GM23248 (cell line): ENCODE results near the gene TOR2A. TPM values are rescaled to one million over a fixed set of nuclear protein-coding genes. Genes with fewer than 3 reads are reported as not detected.
A peak's percentile ranks its signal among the peaks of the same experiment; 100 is the strongest.
"Not testable (repeated sequence)": the region's sequence is repeated elsewhere in the genome, so short reads cannot be mapped to it uniquely, and the experiment has no call there.

Source experiments
- DNase-seq: peaks from one replicate; pipeline ENCODE4 v3.0.0-alpha.2; 2015
- H2AFZ ChIP-seq: fragments of 200-600 bp; sonication (generic); 2 replicates; pipeline ENCODE4 v1.6.1; 2016; ENCODE audit warnings: antibody characterized with exemption
- H3F3A ChIP-seq: fragments of 200-600 bp; sonication (generic); 2 replicates; pipeline ENCODE4 v1.6.1; 2016; ENCODE audit warnings: mild to moderate bottlenecking, antibody characterized with exemption, mixed run types; ENCODE audit not compliant: insufficient read depth
- H3K27ac ChIP-seq: fragments of 200-600 bp; sonication (generic); 2 replicates; pipeline ENCODE4 v1.5.1; 2016; ENCODE audit warnings: mild to moderate bottlenecking
- H3K27me3 ChIP-seq: fragments of 200-600 bp; sonication (generic); replicated peaks from 2 replicates; pipeline ENCODE4 v1.6.1; 2016; ENCODE audit warnings: mild to moderate bottlenecking; ENCODE audit not compliant: insufficient read depth
- H3K36me3 ChIP-seq: fragments of 200-600 bp; sonication (generic); 2 replicates; pipeline ENCODE4 v1.6.1; 2016; ENCODE audit warnings: low read depth, mild to moderate bottlenecking
- H3K4me1 ChIP-seq: fragments of 200-600 bp; sonication (generic); 2 replicates; pipeline ENCODE4 v1.6.1; 2016; ENCODE audit warnings: mild to moderate bottlenecking; ENCODE audit not compliant: insufficient read depth
- H3K4me2 ChIP-seq: fragments of 200-600 bp; sonication (generic); one replicate; pipeline ENCODE4 v1.6.1; 2016; ENCODE audit warnings: mild to moderate bottlenecking; ENCODE audit not compliant: unreplicated experiment
- H3K4me3 ChIP-seq: fragments of 200-600 bp; sonication (generic); 2 replicates; pipeline ENCODE4 v1.5.1; 2016; ENCODE audit warnings: mild to moderate bottlenecking
- H3K79me2 ChIP-seq: fragments of 200-600 bp; sonication (generic); 2 replicates; pipeline ENCODE4 v1.6.1; 2016; ENCODE audit warnings: mild to moderate bottlenecking; ENCODE audit not compliant: insufficient read depth
- H3K9ac ChIP-seq: fragments of 200-600 bp; sonication (generic); 2 replicates; pipeline ENCODE4 v1.6.1; 2016; ENCODE audit warnings: mild to moderate bottlenecking
- H3K9me2 ChIP-seq: fragments of 200-600 bp; sonication (generic); 2 replicates; pipeline ENCODE4 v1.6.1; 2016; ENCODE audit warnings: mixed run types, mild to moderate bottlenecking, moderate library complexity; ENCODE audit not compliant: insufficient read depth
- H3K9me3 ChIP-seq: fragments of 200-600 bp; sonication (generic); one replicate; pipeline ENCODE4 v1.6.1; 2017; ENCODE audit warnings: low read depth
- H4K20me1 ChIP-seq: fragments of 200-600 bp; sonication (generic); 2 replicates; pipeline ENCODE4 v1.6.0; 2016; ENCODE audit not compliant: insufficient read depth
- EZH2 ChIP-seq: fragments of 200-600 bp; sonication (generic); IDR thresholded peaks from 2 replicates; pipeline ENCODE4 v1.6.1; 2018; ENCODE audit warnings: antibody characterized with exemption, mild to moderate bottlenecking; ENCODE audit not compliant: insufficient read depth, poor library complexity, severe bottlenecking
- EZH2phosphoT487 ChIP-seq: fragments of 200-600 bp; sonication (generic); IDR thresholded peaks from 2 replicates; pipeline ENCODE4 v1.6.1; 2018; ENCODE audit warnings: antibody characterized with exemption, moderate library complexity, mild to moderate bottlenecking, low read depth; ENCODE audit not compliant: insufficient read depth
- WGBS, 2 experiments: methylation state at CpG; one replicate each; pipeline ENCODE4 v1.1.6; 2015 to 2017; ENCODE audit warnings: low lambda C conversion rate in 2 of 2, low coverage in 1 of 2; ENCODE audit errors: missing lambda C conversion rate in 2 of 2; 5-methylcytosine and 5-hydroxymethylcytosine counted together
- in situ Hi-C: fragments of 300-500 bp; cut with MboI; formaldehyde crosslinking; loops from 2 replicates; pipeline ENCODE4 v1.15.0; 2020
- polyA plus RNA-seq: library from polyadenylated mRNA; unstranded; fragments of >200 nt; fragmentation: Nextera tagmentation; extraction: Ambion mirVana; gene quantifications from 2 replicates; pipeline ENCODE4 v1.2.1, GENCODE V29; 2016
- total RNA-seq: library from RNA; depleted of rRNA; stranded (reverse); fragments of >200 nt; shearing (Covaris generic); gene quantifications from 2 replicates; pipeline ENCODE4 v1.2.3, GENCODE V29; 2014; rRNA removed

Gene TOR2A
- total RNA-seq (2.9 and 9.0 TPM in 2 replicates), polyA plus RNA-seq (9.2 and 10.3 TPM in 2 replicates)

DNA sequence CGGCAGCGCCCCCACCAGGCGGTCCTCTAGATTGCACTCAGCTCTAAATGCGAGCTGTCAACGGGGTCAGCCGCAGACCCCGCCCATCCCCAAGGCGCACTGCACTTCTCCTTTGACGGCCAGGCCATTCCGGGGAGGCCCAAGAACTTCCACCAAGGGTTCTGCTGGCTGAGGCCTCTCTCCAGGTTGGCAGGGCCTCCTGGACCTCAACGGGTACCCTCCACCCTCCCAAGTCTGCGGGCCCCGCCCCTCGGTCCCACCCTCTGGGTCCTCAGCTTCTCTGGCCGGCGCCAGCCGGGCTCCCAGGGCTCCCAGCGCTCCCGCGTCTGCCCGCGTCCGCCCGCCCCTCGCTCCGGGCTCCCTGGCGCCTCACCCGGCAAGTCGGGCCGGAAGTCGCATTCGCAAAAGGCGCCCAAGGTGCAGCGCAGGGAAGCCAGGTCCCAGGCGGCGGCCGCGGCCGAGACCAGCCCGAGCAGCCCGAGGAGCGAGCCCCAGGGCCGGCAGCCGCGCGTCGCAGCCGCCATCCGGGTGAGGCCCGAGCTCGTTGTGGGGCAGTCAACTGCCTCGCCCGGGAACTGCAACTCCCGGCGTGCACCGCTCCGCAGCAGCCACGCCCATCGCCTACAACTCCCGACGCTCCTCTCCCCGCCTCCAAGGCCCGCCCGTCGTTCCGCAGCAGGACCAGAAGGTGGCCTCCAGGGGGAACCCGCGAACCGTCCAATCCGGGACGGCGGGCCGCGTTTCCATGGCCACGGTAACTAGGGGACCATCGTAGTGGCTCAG is at the start of gene TOR2A:
Gene TOR2A (minus strand): TSS at position 548 of the 783 bp plus-strand sequence. CDS start 24 bp downstream, at position 524.
- Histone ChIP-seq H3K4me1 (peaks cover 11% of the 10 kb centered on the region), H3K9ac (peak within 1 kb of the TSS; percentile 82), H3K4me3 (peak within 1 kb of the TSS; percentile 80), H3K4me2 (peak within 1 kb of the TSS; percentile 74), H2AFZ (peak within 1 kb of the TSS; percentile 81), H3K36me3 (no peaks in the 10 kb centered on the region), H4K20me1 (no peaks in the 10 kb centered on the region), H3K9me3 (no peaks in the 10 kb centered on the region), H3K27me3 (no peaks in the 10 kb centered on the region), H3K79me2 (0 out of 2 replicates have a peak, but pooled peaks cover 7% of the 10 kb centered on the region), H3F3A (0 out of 2 replicates have a peak, but pooled peaks cover under 1% of the 10 kb centered on the region), H3K9me2 (no peaks in the 10 kb centered on the region), H3K27ac (peak within 1 kb of the TSS; percentile 67)
- peak; percentile 99 for DNase-seq
- 1% methylated on average over 57 to 62 of the region's 76 CpGs for WGBS, 2 experiments
- in situ Hi-C loops: loop anchor here (10.0 kb wide), 1 partner anchor 140 kb away; no protein-coding TSS in a partner anchor
- TF ChIP-seq EZH2: no peak

DNA sequence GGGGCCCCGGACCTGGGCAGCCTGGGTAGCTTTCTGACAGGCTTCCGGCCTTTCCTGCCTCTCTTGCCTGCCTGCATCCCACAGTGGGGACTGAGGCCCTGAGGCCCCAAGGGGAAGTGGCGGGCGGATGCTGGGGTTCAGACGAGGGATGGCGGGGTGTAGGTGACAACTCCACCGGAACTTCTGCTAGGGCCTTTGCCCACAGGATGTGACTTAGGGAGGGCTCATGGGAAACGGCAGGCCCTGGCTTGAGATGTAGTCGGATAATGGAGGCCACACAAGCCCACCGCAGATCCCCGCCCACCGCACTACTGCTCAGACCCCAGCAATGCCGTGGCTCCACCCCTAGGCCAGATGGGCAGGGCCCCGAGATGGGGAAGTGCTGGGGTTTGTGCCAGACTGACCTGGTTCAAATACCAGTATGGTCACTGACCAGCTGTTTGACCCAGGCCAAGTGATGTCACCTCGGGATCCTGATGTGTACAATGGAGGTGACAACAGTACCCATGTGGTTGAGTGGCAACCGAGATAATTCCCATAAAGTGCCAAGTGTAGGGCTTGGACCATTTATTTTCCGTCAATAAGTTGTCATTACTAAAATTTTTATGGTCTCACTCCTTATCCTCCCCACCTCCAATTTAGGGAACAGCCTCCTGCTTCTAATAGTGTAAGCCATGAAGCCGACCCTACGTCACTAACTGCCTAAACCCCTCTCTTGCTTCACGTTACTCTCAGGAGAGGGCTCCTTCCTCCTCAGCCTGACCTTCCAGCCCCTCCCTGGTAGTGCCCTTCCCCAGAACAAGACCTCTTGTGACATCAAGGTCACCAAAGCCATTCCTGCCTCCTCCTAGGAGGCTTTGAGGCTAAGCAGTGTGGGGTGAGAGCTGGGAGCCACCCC is 48.3 kb upstream of the TOR2A start:
- Histone ChIP-seq H3K27ac (no peak overlapping the region), H3K9ac (no peak overlapping the region), H3K4me2 (no peak overlapping the region), H3K27me3 (no peaks in the 10 kb centered on the region), H2AFZ (no peak overlapping the region), H4K20me1 (peaks cover 7% of the 10 kb centered on the region; the same call in 1 of the 2 replicates), H3K36me3 (peaks cover 12% of the 10 kb centered on the region), H3K79me2 (peaks cover 25% of the 10 kb centered on the region), H3F3A (peaks cover 12% of the 10 kb centered on the region; the same call in 1 of the 2 replicates), H3K4me1 (peaks cover 6% of the 10 kb centered on the region; the same call in 1 of the 2 replicates), H3K4me3 (no peak overlapping the region), H3K9me2 (no peaks in the 10 kb centered on the region), H3K9me3 (no peaks in the 10 kb centered on the region)
- WGBS, 2 experiments: 86 to 88% methylated on average over 20 of the region's 20 CpGs
- DNase-seq: no peak
- in situ Hi-C loops: no loop called here
- no peak for TF ChIP-seq EZH2phosphoT487
- TF ChIP-seq EZH2: no peak

DNA sequence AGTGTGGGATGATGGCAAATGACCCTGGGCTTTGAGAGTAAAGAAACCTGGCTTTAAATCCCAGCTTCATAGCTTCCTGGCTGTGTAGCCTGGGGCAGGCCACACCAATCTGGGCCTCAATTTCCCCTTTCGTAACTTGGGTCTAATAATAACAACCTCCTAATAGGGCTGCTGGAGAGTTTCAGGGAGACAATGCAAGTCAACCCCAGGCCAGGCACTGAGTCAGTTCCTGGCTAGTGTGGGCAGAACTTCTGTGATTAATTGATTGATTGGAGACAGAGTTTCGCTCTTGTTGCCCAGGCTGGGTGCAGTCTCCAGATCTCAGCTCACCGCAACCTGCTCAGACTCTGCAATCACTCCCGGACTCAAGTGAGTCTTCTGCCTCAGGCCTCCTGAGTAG is 46.7 kb upstream of the TOR2A start:
- Histone ChIP-seq H3K27me3 (no peaks in the 10 kb centered on the region), H2AFZ (no peak overlapping the region), H3K79me2 (peaks cover 9% of the 10 kb centered on the region), H4K20me1 (no peaks in the 10 kb centered on the region), H3F3A (peaks cover 3% of the 10 kb centered on the region; the same call in 1 of the 2 replicates), H3K4me3 (no peak overlapping the region), H3K27ac (no peak overlapping the region), H3K36me3 (no peaks in the 10 kb centered on the region), H3K9me2 (no peaks in the 10 kb centered on the region), H3K4me2 (no peak overlapping the region), H3K9ac (no peak overlapping the region), H3K4me1 (no peaks in the 10 kb centered on the region), H3K9me3 (no peaks in the 10 kb centered on the region)
- WGBS, 2 experiments: 88 to 91% methylated on average over 4 of the region's 4 CpGs
- no peak for TF ChIP-seq EZH2phosphoT487
- TF ChIP-seq EZH2: no peak
- in situ Hi-C loops: no loop called here
- DNase-seq: no peak

DNA sequence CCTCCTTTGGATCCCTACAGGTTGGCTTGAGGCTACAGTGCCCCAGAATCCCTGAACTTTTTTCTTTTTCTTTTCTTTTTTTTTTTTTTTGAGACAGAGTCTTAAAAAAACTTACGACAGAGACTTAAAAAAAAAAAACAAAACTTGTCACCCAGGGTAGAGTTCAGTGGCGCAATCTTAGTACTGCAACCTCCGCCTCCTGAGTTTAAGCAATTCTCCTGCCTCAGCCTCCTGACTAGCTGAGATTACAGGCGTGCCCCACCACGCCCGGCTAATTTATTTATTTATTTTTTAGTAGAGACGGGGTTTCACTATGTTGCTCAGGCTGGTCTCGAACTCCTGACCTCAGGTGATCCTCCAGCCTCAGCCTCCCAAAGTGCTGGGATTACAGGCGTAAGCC is 45.8 kb upstream of the TOR2A start:
- H3K9me2 ChIP-seq, H3K4me1 ChIP-seq, H4K20me1 ChIP-seq, H3K9me3 ChIP-seq, H3K36me3 ChIP-seq, H3K9ac ChIP-seq, H2AFZ ChIP-seq, H3K4me3 ChIP-seq, DNase-seq, H3K27me3 ChIP-seq, H3K4me2 ChIP-seq, H3K27ac ChIP-seq, H3K79me2 ChIP-seq, H3F3A ChIP-seq, in situ Hi-C loops: not testable (repeated sequence)
- WGBS, 2 experiments: 92 to 93% methylated on average over 8 to 9 of the region's 9 CpGs
